ENCODE data around the gene MPDZ. TPM values are rescaled to one million over a fixed set of nuclear protein-coding genes. Genes with fewer than 3 reads are reported as not detected.

MPDZ gene
- total RNA-seq: 1 to 10 TPM; 2.3 to 8.1 TPM

DNA sequence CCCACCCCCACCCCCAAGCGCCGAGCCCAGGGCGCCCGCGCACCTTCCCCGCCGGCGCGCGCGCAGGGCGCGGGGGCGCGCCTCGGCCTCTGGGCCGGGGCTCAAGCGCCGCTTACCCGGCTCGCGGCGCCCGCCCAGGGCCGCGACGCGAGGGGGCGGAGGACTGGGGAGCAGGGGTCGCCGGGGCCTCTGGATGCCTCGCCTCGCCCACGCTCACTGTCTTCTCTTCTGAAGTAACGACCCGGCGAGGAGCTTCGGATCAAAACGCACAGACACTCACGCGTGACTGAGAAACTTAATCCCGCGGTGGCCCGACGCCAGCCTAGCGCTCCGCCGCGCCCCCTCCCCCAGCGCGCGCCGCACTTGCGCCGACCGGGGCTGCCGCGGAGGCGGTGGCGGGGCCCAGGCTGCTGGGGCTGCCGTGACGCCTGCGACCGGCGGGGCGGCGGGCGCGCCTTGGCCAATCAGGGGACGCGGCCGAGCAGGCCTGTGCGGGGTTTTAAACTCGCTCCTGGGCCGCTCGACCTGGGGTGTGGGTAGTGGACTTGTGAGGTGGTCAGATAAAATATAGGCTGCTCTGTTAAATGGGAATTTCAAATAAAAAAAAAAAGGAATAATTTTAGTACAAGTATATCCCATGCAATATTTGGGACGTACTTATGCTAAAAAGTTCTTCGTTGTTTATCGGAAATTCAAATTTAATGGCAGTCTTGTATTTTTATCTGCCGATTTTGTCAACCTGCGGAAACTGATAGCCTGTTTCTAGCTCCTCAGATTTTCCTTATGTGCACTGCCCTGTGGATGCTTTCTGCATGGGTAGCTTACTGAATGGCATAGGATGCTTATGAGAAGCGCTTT lies at the start of gene MPDZ:
Gene MPDZ, minus strand, starts transcription at position 409 of the 858 bp plus-strand sequence. CDS start 29,377 bp downstream, outside the sequence.
- intact Hi-C loops (cut with DNase I): no loop called here
- Histone ChIP-seq H3K36me3 (no peaks in the 10 kb centered on the region), H3K27ac (peak within 1 kb of the TSS; percentile 47), H3K4me1 (no peaks in the 10 kb centered on the region), H3K4me3 (peak within 1 kb of the TSS; percentile 34), H3K9ac (ENCODE audit: low read depth in 2 of 2, low read length in 2 of 2) (peak within 1 kb of the TSS; percentile 40 to 46), H3K27me3 (no peaks in the 10 kb centered on the region), H3K9me3 (no peaks in the 10 kb centered on the region)
- TF ChIP-seq CTCF (IDR thresholded peaks at IDR 0.05): no peak
- DNase-seq: peak; percentile 18

GRCh38 chr9:13324988-13325387 lies 45.5 kb upstream of the MPDZ start:
- intact Hi-C loops (cut with DNase I): no loop called here
- H3K27me3 ChIP-seq: no peaks in the 10 kb centered on the region
- no peak for DNase-seq
- H3K9me3 ChIP-seq: no peaks in the 10 kb centered on the region
- no peaks in the 10 kb centered on the region for H3K4me1 ChIP-seq
- no peak overlapping the region for H3K9ac ChIP-seq (ENCODE audit: low read depth in 2 of 2, low read length in 2 of 2)
- no peak overlapping the region for H3K27ac ChIP-seq
- no peaks in the 10 kb centered on the region for H3K36me3 ChIP-seq
- TF ChIP-seq CTCF (IDR thresholded peaks at IDR 0.05): no peak
- H3K4me3 ChIP-seq: no peak overlapping the region

GRCh38 chr9:13322828-13323550 lies 43.5 kb upstream of the MPDZ start:
- Histone ChIP-seq H3K27me3 (no peaks in the 10 kb centered on the region), H3K4me1 (no peaks in the 10 kb centered on the region), H3K27ac (no peak overlapping the region), H3K36me3 (no peaks in the 10 kb centered on the region), H3K9me3 (no peaks in the 10 kb centered on the region), H3K4me3 (no peak overlapping the region), H3K9ac (ENCODE audit: low read depth in 2 of 2, low read length in 2 of 2) (no peak overlapping the region)
- no peak for DNase-seq
- no peak for TF ChIP-seq CTCF (IDR thresholded peaks at IDR 0.05)
- intact Hi-C loops (cut with DNase I): no loop called here

GRCh38 chr9:13318027-13318426 lies 38.5 kb upstream of the MPDZ start:
- no peak for DNase-seq
- intact Hi-C loops (cut with DNase I): no loop called here
- no peak overlapping the region for H3K27ac ChIP-seq

More at GRCh38 chr9:13318027-13318426, 38.5 kb upstream of the MPDZ start:
- TF ChIP-seq CTCF (IDR thresholded peaks at IDR 0.05): no peak
- Histone ChIP-seq H3K4me1 (no peaks in the 10 kb centered on the region), H3K9me3 (no peaks in the 10 kb centered on the region), H3K36me3 (no peaks in the 10 kb centered on the region), H3K27me3 (no peaks in the 10 kb centered on the region), H3K9ac (ENCODE audit: low read depth in 2 of 2, low read length in 2 of 2) (no peak overlapping the region), H3K4me3 (no peak overlapping the region)

All from colonic mucosa (tissue), 4 donors.